ENCODE measurements around the gene PDLIM4.

PDLIM4 gene

GRCh38 chr5:132257131-132258101, at the start of gene PDLIM4:
TSS of gene PDLIM4 (plus strand) at chr5:132257696. CDS start at chr5:132257735, 39 bp downstream.
- no peak for DNase-seq

GRCh38 chr5:132207778-132208177, 49.7 kb upstream of the PDLIM4 start:
- DNase-seq = no peak

GRCh38 chr5:132209131-132209530, 48.4 kb upstream of the PDLIM4 start:
- no peak for DNase-seq

GRCh38 chr5:132209901-132210545, 47.5 kb upstream of the PDLIM4 start:
- no peak for DNase-seq

GRCh38 chr5:132210944-132211343, 46.6 kb upstream of the PDLIM4 start:
- no peak for DNase-seq

- no peak for DNase-seq
These were observed 45.7 kb upstream of the PDLIM4 start for GRCh38 chr5:132211787-132212186.

GRCh38 chr5:132213666-132214065, 43.8 kb upstream of the PDLIM4 start:
- no peak for DNase-seq

GRCh38 chr5:132214491-132214890, 43.0 kb upstream of the PDLIM4 start:
- no peak for DNase-seq

- DNase-seq = no peak
These were observed 42.2 kb upstream of the PDLIM4 start for GRCh38 chr5:132215329-132215728.

- DNase-seq = no peak
These were observed 39.2 kb upstream of the PDLIM4 start for GRCh38 chr5:132218321-132218720.

GRCh38 chr5:132219289-132219970, 38.1 kb upstream of the PDLIM4 start:
- no peak for DNase-seq

GRCh38 chr5:132219981-132220380, 37.5 kb upstream of the PDLIM4 start:
- DNase-seq = no peak

- no peak for DNase-seq
These were observed 37.0 kb upstream of the PDLIM4 start for GRCh38 chr5:132220491-132220890.

GRCh38 chr5:132221781-132222648, 35.5 kb upstream of the PDLIM4 start:
- no peak for DNase-seq

- DNase-seq = no peak
These were observed 34.9 kb upstream of the PDLIM4 start for GRCh38 chr5:132222649-132223038.

GRCh38 chr5:132223861-132224260, 33.6 kb upstream of the PDLIM4 start:
- no peak for DNase-seq

GRCh38 chr5:132224716-132225115, 32.8 kb upstream of the PDLIM4 start:
- peak in 1 of 3 experiments; percentile 42 for DNase-seq

GRCh38 chr5:132225165-132226032, 32.1 kb upstream of the PDLIM4 start:
- DNase-seq = peak; percentile 34 to 75 (median 50)

- no peak for DNase-seq
These were observed 30.8 kb upstream of the PDLIM4 start for GRCh38 chr5:132226516-132227234.

GRCh38 chr5:132227235-132227484, 30.3 kb upstream of the PDLIM4 start:
- DNase-seq = no peak
